Measurements from ENCODE around the gene ARHGAP28.

Gene ARHGAP28

GRCh38 chr18:6729247-6730091, at the start of gene ARHGAP28:
TSS of gene ARHGAP28 (plus strand) at chr18:6729716. CDS start at chr18:6729822, 106 bp downstream.
- peak; percentile 96 for DNase-seq

- peak; percentile 45 for DNase-seq
These were observed 48.1 kb upstream of the ARHGAP28 start for GRCh38 chr18:6681331-6681875.

- DNase-seq = no peak
These were observed 46.9 kb upstream of the ARHGAP28 start for GRCh38 chr18:6682437-6683111.

GRCh38 chr18:6683112-6683876, 46.2 kb upstream of the ARHGAP28 start:
- no peak for DNase-seq

- DNase-seq = no peak
These were observed 41.8 kb upstream of the ARHGAP28 start for GRCh38 chr18:6687676-6688075.

GRCh38 chr18:6708890-6709289, 20.6 kb upstream of the ARHGAP28 start:
- DNase-seq = no peak

- DNase-seq = peak; percentile 44
These were observed 18.0 kb upstream of the ARHGAP28 start for GRCh38 chr18:6711467-6711866.

GRCh38 chr18:6712401-6712800, 17.1 kb upstream of the ARHGAP28 start:
- DNase-seq = no peak

GRCh38 chr18:6714010-6714409, 15.5 kb upstream of the ARHGAP28 start:
- DNase-seq = peak; percentile 57

- peak; percentile 29 for DNase-seq
These were observed 11.2 kb upstream of the ARHGAP28 start for GRCh38 chr18:6718267-6718666.

- DNase-seq = peak; percentile 27
These were observed 10.2 kb upstream of the ARHGAP28 start for GRCh38 chr18:6719098-6719846.

GRCh38 chr18:6719910-6720683, 9.4 kb upstream of the ARHGAP28 start:
- peak; percentile 48 for DNase-seq

GRCh38 chr18:6721755-6722154, 7.8 kb upstream of the ARHGAP28 start:
- no peak for DNase-seq

- DNase-seq = no peak
These were observed 6.8 kb upstream of the ARHGAP28 start for GRCh38 chr18:6722690-6723089.

GRCh38 chr18:6724331-6724730, 5.2 kb upstream of the ARHGAP28 start:
- no peak for DNase-seq

GRCh38 chr18:6728331-6728730, 1.2 kb upstream of the ARHGAP28 start:
- DNase-seq = no peak

- no peak for DNase-seq
These were observed 688 bp upstream of the ARHGAP28 start for GRCh38 chr18:6728809-6729246.

GRCh38 chr18:6730416-6731221, 1.1 kb downstream of the ARHGAP28 start:
- no peak for DNase-seq

- DNase-seq = peak; percentile 92
These were observed 1.7 kb downstream of the ARHGAP28 start for GRCh38 chr18:6731222-6731596.

- no peak for DNase-seq
These were observed 3.4 kb downstream of the ARHGAP28 start for GRCh38 chr18:6732952-6733351.

GRCh38 chr18:6733758-6734157, 4.2 kb downstream of the ARHGAP28 start:
- no peak for DNase-seq
